ENCODE measurements around the gene BCR.

Gene BCR

GRCh38 chr22:23202812-23203451 lies 22.6 kb downstream of the BCR start:
- no peak for DNase-seq

GRCh38 chr22:23203452-23204124 lies 23.3 kb downstream of the BCR start:
- no peak for DNase-seq

GRCh38 chr22:23204125-23204488 lies 23.8 kb downstream of the BCR start:
- no peak for DNase-seq

- DNase-seq, result no peak
These were observed 24.3 kb downstream of the BCR start for GRCh38 chr22:23204541-23205157.

- no peak for DNase-seq
These were observed 25.2 kb downstream of the BCR start for GRCh38 chr22:23205339-23206049.

- no peak for DNase-seq
These were observed 26.6 kb downstream of the BCR start for GRCh38 chr22:23206915-23207314.

GRCh38 chr22:23207729-23208393 lies 27.6 kb downstream of the BCR start:
- no peak for DNase-seq

GRCh38 chr22:23210428-23211170 lies 30.3 kb downstream of the BCR start:
- no peak for DNase-seq

GRCh38 chr22:23211622-23212021 lies 31.3 kb downstream of the BCR start:
- DNase-seq, result no peak

GRCh38 chr22:23212061-23213021 lies 32.0 kb downstream of the BCR start:
- DNase-seq, result no peak

GRCh38 chr22:23213022-23213555 lies 32.8 kb downstream of the BCR start:
- DNase-seq, result no peak

GRCh38 chr22:23213581-23214334 lies 33.4 kb downstream of the BCR start:
- DNase-seq, result no peak

- no peak for DNase-seq
These were observed 34.1 kb downstream of the BCR start for GRCh38 chr22:23214398-23214797.

- no peak for DNase-seq
These were observed 35.3 kb downstream of the BCR start for GRCh38 chr22:23215294-23216241.

- peak; percentile 70 for DNase-seq
These were observed 36.3 kb downstream of the BCR start for GRCh38 chr22:23216461-23217170.

- DNase-seq, result no peak
These were observed 37.1 kb downstream of the BCR start for GRCh38 chr22:23217171-23218052.

All from stimulated activated CD8-positive, alpha-beta memory T cell treated with anti-CD3 and anti-CD28 coated beads, Interleukin-4, amount 100 ng/mL, for 48 hours (primary cell).